OCI-M1 (cell line): ENCODE results near the gene CUL3.
"Not testable (repeated sequence)": the region's sequence is repeated elsewhere in the genome, so short reads cannot be mapped to it uniquely, and the experiment has no call there.

Experiments used
- DNase-seq: peaks from one replicate; lab custom pipeline; 2025; lab: John Stamatoyannopoulos, UW

CUL3 gene

DNA sequence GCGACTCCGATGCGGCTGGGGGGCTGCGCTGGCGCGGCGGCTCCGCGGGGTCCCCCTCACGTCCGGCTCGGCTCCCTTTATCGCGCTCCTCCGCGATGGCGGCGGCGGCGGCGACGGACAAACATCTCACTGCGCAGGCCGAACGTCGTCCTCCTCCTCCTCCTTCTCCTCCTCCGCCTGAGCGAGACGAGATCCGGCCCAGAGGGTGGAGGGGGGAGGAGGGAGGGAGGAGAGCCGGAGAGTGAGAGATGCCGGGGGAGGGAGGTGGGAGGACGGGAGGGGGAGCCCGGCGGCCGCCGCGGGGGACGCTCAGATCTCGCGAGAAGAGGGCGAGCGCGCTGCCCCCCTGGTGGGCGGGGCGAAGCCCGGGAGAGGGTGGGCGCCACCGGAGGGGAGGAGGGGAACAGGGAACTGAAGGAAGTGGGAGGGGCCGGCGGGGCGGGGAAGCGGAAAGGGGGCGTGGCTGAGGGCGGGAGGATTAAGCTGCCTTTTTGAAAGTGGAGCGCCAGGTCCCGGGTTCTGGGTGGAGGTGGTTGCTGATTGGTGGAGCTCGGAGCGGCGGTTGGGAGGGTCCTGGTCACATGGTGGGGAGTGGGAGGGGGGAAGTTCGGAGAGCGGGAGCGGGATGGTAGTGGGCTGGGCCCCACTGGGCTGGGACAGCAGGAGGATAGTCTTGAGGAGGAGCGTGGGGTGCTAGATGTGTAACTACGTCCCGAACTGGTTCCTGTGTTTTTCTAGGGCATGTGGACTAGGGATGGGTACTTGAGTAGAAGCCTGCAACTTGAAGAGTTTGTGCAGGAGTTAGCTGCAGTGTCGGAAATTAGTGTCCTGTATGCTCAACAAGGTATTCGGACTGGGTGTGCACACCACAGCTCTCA is at the start of gene CUL3:
Gene CUL3, minus strand, starts transcription at position 153 of the 878 bp plus-strand sequence. CDS start 354 bp downstream, outside the sequence.
- DNase-seq, result peak; percentile 98

DNA sequence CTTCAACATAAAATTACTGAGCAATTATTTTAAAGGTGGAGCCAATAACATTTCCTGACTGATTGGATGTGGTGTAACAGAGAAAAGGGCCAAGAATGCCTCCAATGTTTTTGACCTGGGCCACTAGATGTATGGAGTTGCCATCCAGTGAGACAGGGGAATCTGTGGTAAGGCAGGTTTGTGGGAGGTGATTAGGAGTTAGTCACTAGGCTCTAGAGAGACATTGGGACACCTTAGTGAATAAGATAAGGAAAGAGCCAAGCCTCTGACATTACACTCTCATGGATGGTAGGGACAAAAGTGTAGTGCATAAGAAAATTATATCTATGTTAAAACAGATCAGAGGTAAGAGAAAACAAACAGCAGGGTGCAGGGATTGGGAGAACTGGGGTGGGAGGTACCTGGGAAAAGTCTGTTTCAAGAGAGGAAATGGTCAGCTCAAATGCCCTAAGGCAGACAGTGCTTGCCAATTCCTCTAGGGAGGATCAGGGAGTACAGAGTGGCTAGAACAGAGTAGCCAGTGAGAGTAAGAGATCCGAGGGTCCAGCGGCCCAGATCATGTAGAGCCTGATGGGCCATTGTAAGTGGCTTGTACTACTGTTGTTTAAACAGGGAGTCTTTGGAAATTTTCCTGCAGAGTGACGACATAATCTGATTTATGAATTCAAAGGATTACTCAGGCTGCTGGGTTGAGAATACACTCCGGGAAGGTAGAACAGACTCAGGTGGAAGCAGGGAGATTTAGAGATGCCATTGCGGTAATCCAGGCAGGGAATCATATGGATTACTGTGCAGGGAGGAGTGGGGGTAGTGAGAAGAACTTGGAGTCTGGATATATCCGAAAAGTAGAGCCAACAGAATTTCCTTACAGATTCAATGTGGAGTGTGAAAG is 45.7 kb upstream of the CUL3 start:
- no peak for DNase-seq

DNA sequence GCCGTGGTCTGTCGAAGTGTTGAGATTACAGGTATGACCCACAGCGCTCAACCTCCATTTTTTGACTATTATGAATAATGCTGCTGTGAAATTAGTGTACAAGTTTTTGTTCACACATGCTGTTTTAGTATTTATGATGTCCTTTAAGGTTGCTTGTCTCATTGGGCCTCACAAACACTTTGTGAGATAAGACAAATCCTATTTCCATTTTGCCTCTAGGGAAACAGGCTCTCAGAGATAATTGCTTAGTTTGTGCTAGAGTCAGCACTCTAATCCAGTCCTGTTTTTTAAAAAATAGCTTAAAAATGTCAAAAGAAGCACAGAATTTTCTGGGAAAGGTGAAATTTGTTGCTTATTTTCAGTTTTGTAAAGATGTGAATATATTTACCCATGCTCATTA is 43.3 kb upstream of the CUL3 start:
- no peak for DNase-seq

DNA sequence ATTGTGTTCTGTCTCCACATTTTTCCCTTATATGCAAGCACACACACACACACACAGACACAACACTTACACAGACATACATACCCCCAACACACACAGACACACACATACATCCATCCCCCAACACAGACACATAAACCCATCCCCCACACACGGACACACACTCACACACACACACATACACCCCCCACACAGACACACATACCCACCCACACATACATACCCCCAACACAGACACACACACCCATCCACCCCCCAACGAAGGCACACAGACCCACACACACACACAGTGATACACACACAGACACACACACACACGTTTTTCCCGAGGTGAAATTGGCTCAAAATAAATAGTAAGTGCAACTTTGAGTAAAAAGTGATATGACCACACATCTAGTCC is 41.6 kb upstream of the CUL3 start:
- no peak for DNase-seq

DNA sequence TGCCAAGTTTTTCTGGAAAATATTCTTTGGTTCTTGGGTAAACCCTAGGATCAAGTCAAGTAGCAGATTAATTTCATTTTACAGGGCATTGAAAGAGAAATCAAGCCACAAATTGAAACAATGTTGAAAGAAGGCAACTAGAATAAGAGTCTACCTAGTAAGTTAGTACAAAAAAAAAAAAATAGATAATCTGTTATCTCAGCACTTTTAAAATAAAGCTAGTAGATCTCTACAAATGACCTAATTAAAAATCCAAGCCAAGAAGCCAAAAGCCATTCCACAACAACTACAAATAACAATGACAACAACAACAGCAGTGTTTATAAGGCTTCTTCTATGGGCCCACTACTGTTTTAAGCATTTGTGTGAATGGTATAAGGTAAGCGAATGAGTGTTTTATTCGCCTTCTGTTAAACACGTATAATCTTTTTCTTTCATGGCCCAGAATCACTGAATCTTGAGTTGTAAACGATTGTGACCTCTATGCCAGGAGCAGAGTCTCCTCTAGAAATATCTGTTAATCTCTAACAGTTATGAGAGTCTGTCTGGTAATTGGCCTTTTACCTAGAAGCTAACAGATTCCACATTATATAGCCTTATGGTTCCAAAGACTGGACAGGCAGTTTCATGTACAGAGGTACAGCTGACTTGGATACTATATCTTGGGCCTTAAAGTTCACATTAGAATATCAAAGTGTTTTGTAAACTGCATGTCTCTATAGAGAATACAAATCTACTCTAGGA is 28.6 kb upstream of the CUL3 start:
- DNase-seq, result no peak

DNA sequence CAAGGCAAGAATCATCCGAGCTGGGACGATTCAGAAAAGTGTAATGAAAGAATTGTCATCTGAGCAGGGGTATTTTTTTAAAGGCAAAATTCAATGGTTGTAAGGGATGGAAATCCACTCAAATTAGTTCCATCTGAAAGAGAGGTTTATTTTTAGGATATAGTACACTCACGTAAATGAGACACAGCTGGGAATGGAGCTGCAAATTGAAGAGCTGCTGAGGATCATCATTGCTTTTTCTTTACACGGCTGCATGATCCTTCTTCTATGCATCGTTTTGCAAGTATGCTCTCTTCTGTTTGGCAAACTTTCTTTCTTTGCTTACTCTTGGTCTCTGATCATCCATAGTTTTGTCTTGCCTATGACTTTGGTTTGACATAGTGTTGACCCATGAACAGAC is 27.4 kb upstream of the CUL3 start:
- no peak for DNase-seq

DNA sequence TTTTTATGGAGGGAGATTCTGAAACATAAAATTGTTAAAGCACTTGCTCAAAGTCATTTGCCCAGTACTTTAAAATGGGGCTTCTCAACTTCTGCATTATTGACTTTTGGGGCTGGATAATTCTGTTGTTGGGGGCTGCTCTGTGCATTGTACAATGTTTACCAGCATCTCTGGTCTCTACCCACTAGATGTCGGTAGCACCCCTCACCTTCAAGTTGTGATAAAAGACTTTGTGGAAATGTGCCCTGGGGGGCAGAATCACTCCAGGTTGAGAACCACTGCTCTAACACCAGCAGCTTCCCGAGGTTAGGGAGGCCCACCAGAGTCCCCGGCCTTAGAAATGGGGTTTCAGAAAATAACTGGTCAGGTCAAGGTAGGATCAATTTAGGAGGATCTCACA is 26.8 kb upstream of the CUL3 start:
- no peak for DNase-seq

DNA sequence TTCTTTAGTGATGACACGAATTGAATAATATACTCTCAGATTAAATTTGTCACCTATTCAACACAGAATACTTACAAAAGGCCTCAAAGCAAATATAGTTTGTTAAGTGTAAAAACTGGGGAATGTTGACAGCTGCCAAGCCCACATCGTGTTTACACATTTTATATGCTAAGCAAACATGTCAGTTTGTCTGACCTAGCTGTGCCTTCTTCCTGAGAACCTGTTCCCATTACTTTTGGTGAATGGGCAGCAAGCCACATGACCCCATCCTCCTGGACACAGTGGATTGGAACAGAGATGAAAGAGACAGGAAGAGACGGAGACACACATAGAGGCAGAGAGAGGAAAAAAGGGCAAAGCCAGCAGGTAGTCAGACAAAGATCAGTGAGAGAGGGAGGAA is 22.9 kb upstream of the CUL3 start:
- no peak for DNase-seq

DNA sequence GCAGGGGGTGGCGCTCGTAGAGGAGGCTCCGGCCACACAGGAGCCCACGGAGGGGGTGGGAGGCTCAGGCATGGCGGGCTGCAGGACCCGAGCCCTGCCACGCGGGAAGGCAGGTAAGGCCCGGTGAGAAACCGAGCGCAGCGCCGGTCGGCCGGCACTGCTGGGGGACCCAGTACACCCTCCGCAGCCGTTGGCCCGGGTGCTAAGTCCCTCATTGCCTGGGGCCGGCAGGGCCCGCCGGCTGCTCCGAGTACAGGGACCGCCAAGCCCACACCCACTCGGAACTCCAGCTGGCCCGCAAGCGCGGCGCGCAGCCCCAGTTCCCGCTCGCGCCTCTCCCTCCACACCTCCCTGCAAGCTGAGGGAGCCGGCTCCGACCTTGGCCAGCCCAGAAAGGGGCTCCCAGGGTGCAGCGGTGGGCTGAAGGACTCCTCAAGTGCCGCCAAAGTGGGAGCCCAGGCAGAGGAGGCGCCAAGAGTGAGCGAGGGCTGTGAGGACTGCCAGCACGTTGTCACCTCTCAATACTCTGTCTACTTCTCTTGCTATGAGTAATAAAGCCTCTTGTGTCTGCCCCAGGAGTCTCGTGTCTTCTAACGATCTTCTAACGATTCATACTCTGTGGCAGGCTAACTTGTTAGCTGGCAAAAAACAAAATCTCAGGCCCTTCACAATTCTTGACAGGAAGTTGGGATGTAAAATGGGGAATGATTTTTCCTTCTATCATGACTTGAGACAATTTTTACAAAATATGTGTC is 18.8 kb upstream of the CUL3 start:
- DNase-seq, result not testable (repeated sequence)

DNA sequence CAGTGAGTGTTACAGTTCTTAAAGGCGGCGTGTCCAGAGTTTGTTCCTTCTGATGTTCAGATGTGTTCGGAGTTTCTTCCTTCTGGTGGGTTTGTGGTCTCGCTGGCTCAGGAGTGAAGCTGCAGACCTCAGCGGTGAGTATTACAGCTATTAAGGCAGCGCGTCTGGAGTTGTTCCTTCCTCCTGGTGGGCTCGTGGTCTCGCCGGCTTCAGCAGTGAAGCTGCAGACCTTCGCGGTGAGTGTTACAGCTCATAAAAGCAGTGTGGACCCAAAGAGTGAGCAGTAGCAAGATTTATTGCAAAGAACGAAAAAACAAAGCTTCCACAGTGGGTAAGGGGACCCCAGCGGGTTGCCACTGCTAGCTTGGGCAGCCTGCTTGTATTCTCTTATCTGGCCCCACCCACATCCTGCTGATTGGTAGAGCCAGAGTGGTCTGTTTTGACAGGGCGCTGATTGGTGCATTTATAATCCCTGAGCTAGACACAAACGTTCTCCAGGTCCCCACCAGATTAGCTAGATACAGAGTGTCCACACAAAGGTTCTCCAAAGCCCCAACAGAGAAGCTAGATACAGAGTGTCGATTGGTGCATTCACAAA is 17.7 kb upstream of the CUL3 start:
- DNase-seq, result not testable (repeated sequence)

DNA sequence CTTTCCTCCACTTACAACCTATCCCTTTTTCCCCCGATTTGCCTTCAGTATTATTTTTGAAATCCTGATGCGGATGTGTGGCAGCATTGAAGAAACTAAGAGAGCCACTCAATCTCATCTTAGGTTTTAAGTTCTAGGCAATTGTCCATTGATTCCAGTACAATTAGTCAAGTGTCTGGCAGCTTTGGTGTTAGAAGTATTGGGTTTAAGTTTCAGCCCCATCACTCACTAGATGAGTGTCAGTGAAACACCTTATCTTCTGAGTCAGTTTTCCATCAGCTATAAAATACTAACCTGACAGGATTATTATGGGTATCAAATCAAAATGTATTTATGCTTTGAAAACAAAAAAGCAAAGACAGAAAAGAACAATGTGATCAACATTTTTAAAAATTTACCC is 16.8 kb upstream of the CUL3 start:
- no peak for DNase-seq

DNA sequence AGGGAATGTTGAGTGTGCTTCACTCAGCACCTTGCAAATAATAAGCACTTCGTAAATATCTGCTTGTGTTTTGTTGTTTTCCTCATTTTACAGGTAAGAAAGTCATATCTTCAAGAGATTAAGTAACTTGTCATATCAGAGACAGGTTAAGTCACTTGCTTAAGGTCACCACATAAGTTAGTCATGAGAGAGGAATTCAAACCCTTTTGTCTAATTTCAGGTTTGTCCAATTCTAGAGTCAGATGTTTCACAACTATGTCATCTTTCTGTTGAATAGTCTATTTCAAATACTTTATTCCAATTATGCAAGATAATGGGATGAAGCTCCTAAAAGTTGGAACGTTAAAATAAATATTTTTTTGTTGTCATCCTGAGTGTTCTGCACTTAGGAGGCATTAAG is 13.5 kb upstream of the CUL3 start:
- no peak for DNase-seq

DNA sequence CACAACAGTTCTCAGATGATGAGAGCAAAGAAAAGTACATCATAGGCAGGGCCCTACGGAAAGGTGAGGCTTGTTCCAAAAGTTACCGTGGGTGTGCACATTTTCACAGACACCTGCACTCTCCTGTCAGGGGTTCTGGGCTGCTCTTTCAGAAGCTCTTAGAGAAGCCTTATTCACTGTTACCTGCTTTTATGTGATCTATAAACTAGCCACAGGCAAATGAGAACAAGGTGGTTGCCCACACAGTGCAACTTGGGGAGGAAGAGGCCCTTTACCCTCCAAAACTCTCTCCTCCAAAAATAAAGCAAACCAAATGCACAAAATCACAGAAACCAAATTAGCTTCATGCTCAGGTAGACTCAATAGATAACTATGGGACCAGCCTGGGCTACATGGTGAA is 11.1 kb upstream of the CUL3 start:
- no peak for DNase-seq

DNA sequence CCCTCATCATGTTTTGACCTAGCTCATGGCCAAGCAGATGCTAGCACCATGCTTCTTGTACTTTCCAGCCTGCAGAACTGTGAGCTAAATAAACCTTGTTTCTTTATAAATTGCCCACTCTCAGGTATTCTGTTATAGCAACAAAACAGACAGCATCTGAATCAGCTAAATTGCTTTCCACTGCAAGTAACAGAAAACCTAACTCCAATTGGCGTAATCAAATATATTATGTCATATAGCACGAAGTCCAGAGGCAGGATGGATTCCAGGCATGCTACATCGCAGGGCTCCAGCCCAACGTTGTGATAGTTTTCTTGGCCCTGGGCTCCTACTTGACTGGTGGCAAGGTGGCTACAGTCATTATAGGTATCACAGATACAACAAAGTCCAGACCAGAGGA is 10.4 kb upstream of the CUL3 start:
- DNase-seq, result no peak

DNA sequence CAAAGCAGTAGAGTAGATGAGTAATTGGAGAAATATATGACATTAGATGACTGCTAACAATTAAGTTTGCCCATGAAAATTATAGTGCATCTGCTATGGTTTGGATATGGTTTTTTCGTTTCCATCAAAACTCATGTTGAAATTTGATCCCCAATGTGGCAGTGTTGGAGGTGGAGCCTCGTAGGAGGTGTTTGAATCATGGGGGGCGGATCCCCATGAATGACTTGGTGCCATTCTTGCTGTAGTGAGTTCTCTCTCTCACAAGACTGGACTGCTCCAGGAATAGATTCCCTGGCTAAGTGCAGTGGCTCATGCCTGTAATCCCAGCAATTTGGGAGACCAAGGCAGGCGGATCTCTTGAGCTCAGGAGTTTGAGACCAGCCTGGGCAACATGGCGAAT is 9.7 kb upstream of the CUL3 start:
- no peak for DNase-seq

DNA sequence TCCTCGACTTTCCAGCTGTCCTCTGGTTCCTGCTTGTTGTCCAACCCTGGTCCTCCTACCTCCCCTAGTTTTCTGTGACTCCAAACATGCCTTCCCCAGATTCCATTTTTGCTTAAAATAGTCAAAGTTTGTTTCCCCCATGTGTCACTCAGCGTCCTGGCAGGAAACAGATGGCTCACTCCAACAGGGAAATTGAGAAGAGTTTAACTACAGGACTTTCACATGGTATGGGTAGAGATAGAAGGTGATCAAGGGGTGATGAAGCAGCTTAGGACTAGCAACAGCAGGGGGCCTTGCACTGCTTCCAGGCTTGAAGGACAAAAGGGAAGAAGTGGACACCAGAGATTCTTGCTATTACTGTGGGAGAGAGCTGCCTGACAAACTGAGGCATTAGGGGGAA is 6.1 kb upstream of the CUL3 start:
- DNase-seq, result no peak

DNA sequence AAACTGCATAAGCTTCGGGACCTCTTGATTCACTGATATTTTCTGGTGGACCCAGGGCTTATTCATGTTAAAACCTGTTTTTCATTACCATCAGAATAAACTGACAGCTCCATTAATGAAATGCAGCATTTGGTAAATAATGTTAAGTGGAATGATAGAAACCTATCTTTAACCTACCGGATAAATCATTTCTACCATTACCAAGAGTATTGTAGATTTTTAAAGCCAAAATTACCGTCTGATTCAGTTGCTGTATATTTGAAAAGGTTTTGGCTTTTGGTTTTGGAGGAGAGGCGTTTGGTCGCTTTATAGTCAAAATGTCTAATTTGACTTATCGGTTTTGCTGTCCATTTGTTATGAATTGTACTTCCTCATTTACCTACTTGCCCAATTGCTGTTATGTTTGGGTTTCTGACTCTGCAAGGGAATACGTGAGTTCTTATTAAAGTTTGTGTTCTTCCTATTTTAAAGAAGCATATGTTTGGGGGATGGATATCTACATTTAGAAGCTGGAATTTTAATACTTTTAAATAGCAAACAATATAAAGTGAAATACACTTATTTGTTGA is 1.0 kb upstream of the CUL3 start:
- DNase-seq, result peak; percentile 80

DNA sequence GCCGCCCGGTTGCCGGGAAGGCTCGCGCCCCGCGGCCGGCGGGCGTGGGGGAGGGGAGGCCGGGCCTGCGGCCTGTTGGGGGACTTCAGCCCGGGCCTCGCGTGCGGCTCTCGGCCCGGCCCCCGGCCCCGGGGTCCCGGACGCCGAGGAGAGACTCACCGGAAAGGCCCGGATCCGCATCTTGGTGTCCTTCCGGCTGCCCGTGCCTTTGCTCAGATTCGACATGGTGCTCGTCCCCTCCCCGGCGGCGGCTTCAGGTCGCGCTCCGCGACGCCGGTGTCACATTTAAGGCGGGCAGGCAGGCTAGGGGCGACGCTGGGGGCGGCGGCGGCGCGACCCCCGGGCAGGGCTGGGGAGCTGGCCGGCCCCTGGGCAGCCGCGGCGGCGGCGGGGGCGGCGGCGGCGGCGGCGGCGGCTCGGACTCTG is 365 bp downstream of the CUL3 start:
- DNase-seq, result peak; percentile 58

DNA sequence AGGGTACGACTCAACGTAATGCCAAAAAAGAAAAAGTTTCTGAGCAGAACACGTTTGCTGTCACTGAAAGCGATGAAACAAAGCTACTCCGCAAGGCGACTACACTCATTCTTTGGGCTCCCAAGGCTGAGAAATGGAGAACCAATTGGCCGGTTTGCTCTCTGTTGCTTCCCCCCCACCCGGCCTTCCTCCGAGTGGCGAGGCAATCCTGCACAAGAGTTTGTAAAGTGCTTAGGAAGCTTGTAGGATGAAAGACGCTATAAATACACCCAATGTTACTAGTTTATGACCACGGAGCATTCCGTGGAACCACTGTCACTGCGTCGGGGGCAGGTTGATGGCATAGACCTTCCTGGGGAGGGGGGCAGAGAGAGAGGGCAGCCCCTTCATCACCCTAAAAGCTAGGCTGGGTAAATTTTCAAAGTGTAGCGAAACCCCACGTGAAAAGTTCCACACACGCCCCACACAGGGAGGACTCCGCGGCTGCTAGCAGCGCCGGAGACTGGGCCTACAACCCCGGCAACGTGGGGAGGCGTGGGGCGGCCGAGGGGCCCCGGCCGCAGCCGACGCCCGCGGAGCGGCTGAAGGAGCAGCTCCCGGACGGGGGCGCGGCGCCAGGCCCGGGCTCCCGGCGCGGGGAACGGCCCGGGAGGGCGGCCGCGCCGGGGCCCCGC is 915 bp downstream of the CUL3 start:
- DNase-seq, result peak; percentile 67

DNA sequence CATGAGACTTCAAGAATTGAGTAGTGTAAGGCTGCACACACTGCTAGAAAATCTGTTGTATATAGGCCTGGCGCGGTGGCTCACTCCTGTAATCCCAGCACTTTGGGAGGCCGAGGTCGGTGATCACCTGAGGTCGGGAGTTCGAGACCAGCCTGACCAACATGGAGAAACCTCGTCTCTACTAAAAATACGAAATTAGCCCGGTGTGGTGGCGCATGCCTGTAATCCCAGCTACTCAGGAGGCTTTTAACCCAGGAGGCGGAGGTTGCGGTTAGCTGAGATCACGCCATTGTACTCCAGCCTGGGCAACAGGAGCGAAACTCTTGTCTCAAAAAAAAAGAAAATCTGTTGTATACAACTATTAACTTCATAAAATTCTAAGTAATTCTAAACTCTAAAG is 2.1 kb downstream of the CUL3 start:
- not testable (repeated sequence) for DNase-seq
